ENCODE results near the gene MBOAT1.
A peak's percentile ranks its signal among the peaks of the same experiment; 100 is the strongest.

MBOAT1 gene

GRCh38 chr6:20212392-20213111 is at the start of gene MBOAT1 (continued):
- TF ChIP-seq ZBTB20 (tag by site-specific recombination; IDR thresholded peaks at IDR 0.05) (peak; percentile 74), ZXDB (tag by site-specific recombination; IDR thresholded peaks at IDR 0.05) (peak; percentile 24), ZNF335 (tag by site-specific recombination; conservative IDR thresholded peaks at IDR 0.05) (no peak)

DNA sequence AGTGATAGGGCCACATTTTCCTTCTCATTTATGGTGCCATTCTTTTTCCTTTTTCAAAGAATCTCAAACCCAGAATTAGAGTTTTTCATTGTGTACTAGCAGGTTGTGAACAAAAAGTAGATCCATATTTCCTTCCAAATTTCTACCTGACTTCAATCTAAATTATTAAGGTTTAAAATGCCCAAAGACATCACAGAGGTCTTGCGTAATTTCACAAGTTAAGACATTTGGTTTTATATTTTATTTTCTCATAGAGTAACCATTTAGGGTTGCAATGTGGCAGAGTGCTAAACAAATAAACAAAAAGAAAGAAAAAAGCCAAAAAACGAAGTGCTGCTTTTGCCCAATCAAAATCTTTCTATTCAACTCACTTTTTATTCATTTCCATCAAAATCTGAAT is 49.4 kb upstream of the MBOAT1 start:
- no peak for TF ChIP-seq ZNF19 (tag by site-specific recombination; IDR thresholded peaks at IDR 0.05; ENCODE audit: low read depth)
- POLR2A ChIA-PET: no interaction called here

DNA sequence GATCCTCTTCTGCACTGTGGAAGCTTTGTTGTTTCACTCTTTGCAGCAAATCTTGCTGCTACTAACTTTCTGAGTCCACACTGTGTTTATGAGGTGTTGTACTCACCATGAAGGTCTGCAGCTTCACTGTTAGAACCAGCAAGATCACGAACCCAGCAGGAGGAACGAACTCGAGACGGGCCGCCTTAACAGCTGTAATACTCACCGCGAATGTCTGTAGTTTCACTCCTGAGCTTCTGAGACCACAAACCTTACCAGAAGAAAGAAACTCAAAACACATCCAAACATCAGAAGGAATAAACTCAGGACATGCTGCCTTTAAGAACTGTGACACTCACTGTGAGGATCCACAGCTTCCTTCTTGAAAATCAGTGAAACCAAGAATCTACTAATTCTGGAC is 48.1 kb upstream of the MBOAT1 start:
- no peak overlapping the region for H3K4me3 ChIP-seq (ENCODE audit: low read depth, low read length)
- H3K9me3 ChIP-seq (ENCODE audit: control insufficient read depth, insufficient read depth, low read depth, low read length): no peaks in the 10 kb centered on the region
- ChIA-PET CTCF (interaction anchor here (0.7 kb wide), 1 partner anchor 195 kb away, joined by 3 read pairs; no protein-coding TSS in a partner anchor), POLR2A (no interaction called here)
- H3K27ac ChIP-seq (ENCODE audit: extremely low read depth, low read depth, low read length): no peak overlapping the region
- no peaks in the 10 kb centered on the region for H3K4me1 ChIP-seq (ENCODE audit: control insufficient read depth, insufficient read depth, low read length)
- TF ChIP-seq ZIC2 (tag by site-specific recombination; IDR thresholded peaks at IDR 0.05) (no peak), ZNF335 (tag by site-specific recombination; conservative IDR thresholded peaks at IDR 0.05) (no peak), ZNF16 (tag by site-specific recombination; IDR thresholded peaks at IDR 0.05; ENCODE audit: low read depth) (no peak), MYNN (tag by site-specific recombination; IDR thresholded peaks at IDR 0.05; ENCODE audit: borderline replicate concordance) (no peak), ELK4 (IDR thresholded peaks at IDR 0.05; ENCODE audit: borderline replicate concordance, low read depth, low read length) (no peak)
- H3K36me3 ChIP-seq (ENCODE audit: control insufficient read depth in 2 of 2, insufficient read depth in 1 of 2, low read length in 2 of 2): no peaks in the 10 kb centered on the region

More for the DNA sequence above, 49.4 kb upstream of the MBOAT1 start:
- Histone ChIP-seq H3K27ac (ENCODE audit: extremely low read depth, low read depth, low read length) (no peak overlapping the region), H3K4me3 (ENCODE audit: low read depth, low read length) (no peak overlapping the region), H3K36me3 (ENCODE audit: control insufficient read depth in 2 of 2, insufficient read depth in 1 of 2, low read length in 2 of 2) (no peaks in the 10 kb centered on the region), H3K4me1 (ENCODE audit: control insufficient read depth, insufficient read depth, low read length) (no peaks in the 10 kb centered on the region), H3K9me3 (ENCODE audit: control insufficient read depth, insufficient read depth, low read depth, low read length) (no peaks in the 10 kb centered on the region)
- CTCF ChIA-PET: interaction anchor here (0.5 kb wide), 1 partner anchor 873 kb away, joined by 4 read pairs; no protein-coding TSS in a partner anchor

DNA sequence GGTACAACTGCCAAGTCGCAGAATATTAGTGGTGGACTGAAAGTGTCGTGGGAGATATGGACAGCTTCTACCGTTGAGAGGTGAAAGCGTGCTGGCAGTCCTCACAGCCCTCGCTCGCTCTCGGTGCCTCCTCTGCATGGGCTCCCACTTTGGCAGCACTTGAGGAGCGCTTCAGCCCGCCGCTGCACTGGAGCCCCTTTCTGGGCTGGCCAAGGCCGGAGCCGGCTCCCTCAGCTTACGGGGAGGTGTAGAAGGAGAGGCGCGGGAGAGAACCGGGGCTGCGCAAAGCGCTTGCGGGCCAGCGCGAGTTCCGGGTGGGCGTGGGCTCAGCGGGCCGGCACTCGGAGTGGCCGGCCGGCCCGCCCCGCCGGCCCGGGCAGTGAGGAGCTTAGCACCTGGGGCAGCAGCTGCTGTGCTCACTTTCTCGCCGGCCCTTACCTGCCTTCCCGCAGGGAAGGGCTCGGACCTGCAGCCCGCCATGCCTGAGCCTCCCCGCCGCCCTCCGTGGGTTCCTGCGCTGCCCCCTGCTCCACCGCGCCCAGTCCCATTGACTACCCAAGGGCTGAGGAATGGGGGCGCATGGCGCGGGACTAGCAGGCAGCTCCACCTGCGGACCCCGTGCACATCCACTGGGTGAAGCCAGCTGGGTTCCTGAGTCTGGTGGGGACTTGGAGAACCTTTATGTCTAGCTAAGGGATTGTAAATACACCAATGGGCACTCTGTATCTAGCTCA is 47.2 kb upstream of the MBOAT1 start:
- Histone ChIP-seq H3K36me3 (ENCODE audit: control insufficient read depth in 2 of 2, insufficient read depth in 1 of 2, low read length in 2 of 2) (no peaks in the 10 kb centered on the region), H3K4me3 (ENCODE audit: low read depth, low read length) (no peak overlapping the region), H3K9me3 (ENCODE audit: control insufficient read depth, insufficient read depth, low read depth, low read length) (no peaks in the 10 kb centered on the region), H3K27ac (ENCODE audit: extremely low read depth, low read depth, low read length) (no peak overlapping the region), H3K4me1 (ENCODE audit: control insufficient read depth, insufficient read depth, low read length) (no peaks in the 10 kb centered on the region)
- no peak for TF ChIP-seq BCL11A (tag by site-specific recombination; IDR thresholded peaks at IDR 0.05; ENCODE audit: low read depth)
- TF ChIP-seq KLF10 (tag by site-specific recombination; IDR thresholded peaks at IDR 0.05): no peak
- no peak for TF ChIP-seq ZNF843 (tag by site-specific recombination; IDR thresholded peaks at IDR 0.05)
- no peak for TF ChIP-seq HIC1 (tag by site-specific recombination; IDR thresholded peaks at IDR 0.05)
- TF ChIP-seq ZNF302 (tag by site-specific recombination; IDR thresholded peaks at IDR 0.05; ENCODE audit: low read depth): no peak
- TF ChIP-seq ZNF791 (tag by site-specific recombination; IDR thresholded peaks at IDR 0.05): no peak
- no peak for TF ChIP-seq ZNF266 (tag by site-specific recombination; IDR thresholded peaks at IDR 0.05; ENCODE audit: low read depth)
- TF ChIP-seq ZNF184 (tag by site-specific recombination; IDR thresholded peaks at IDR 0.05): no peak
- no peak for TF ChIP-seq ZNF221 (tag by site-specific recombination; IDR thresholded peaks at IDR 0.05; ENCODE audit: borderline replicate concordance)
- TF ChIP-seq IKZF3 (tag by site-specific recombination; IDR thresholded peaks at IDR 0.05): no peak
- no peak for TF ChIP-seq ZFP69B (tag by site-specific recombination; IDR thresholded peaks at IDR 0.05)
- TF ChIP-seq, protein P1, sequence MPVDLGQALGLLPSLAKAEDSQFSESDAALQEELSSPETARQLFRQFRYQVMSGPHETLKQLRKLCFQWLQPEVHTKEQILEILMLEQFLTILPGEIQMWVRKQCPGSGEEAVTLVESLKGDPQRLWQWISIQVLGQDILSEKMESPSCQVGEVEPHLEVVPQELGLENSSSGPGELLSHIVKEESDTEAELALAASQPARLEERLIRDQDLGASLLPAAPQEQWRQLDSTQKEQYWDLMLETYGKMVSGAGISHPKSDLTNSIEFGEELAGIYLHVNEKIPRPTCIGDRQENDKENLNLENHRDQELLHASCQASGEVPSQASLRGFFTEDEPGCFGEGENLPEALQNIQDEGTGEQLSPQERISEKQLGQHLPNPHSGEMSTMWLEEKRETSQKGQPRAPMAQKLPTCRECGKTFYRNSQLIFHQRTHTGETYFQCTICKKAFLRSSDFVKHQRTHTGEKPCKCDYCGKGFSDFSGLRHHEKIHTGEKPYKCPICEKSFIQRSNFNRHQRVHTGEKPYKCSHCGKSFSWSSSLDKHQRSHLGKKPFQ (tag by site-specific recombination; IDR thresholded peaks at IDR 0.05): no peak
- no peak for TF ChIP-seq ZNF473 (tag by site-specific recombination; IDR thresholded peaks at IDR 0.05)
- POLR2A ChIA-PET: no interaction called here
- CTCF ChIA-PET: no interaction called here

Data from HEK293 (cell line).